Dedifferentiated amniotic fluid mesenchymal stem cell (primary cell): ENCODE data around the gene OOSP3.

Experiments used
- DNase-seq: peaks from one replicate; pipeline ENCODE4 v3.0.0-alpha.2; 2016; ENCODE audit errors: extremely low spot score

Gene OOSP3

GRCh38 chr11:59944720-59945119, 66.1 kb downstream of the OOSP3 start:
- DNase-seq, result no peak
